Breast epithelium (tissue), 4 donors: ENCODE data around the gene SOWAHB. TPM values are rescaled to one million over a fixed set of nuclear protein-coding genes. Genes with fewer than 3 reads are reported as not detected.
A peak's percentile ranks its signal among the peaks of the same experiment; 100 is the strongest.

Experiments
- DNase-seq, 2 donors: peaks; one replicate each; pipeline ENCODE4 v3.0.0-alpha.2; 2019; ENCODE audit warnings: low spot score in 2 of 2
- H3K27ac ChIP-seq, 2 donors: fragments of 200-600 bp; sonication (generic) in 1 of 2; one replicate each; pipeline ENCODE4 v1.5.1; 2016 to 2019; ENCODE audit warnings: mild to moderate bottlenecking in 1 of 2
- H3K27me3 ChIP-seq, 2 donors: fragments of 200-600 bp; sonication (generic) in 1 of 2; one replicate each; pipeline versions ENCODE4 v1.5.1 to v1.6.0; 2017 to 2019; ENCODE audit warnings: control low read depth in 1 of 2, mild to moderate bottlenecking in 1 of 2
- H3K36me3 ChIP-seq: fragments of 200-600 bp; one replicate; pipeline ENCODE4 v1.5.1; 2019
- H3K4me1 ChIP-seq, 2 donors: fragments of 200-600 bp; sonication (generic); one replicate each; pipeline ENCODE4 v1.5.1; 2016 to 2019; ENCODE audit warnings: control low read depth in 1 of 2
- H3K4me3 ChIP-seq, 3 donors: fragments of 200-600 bp; sonication (generic); 1 replicate in 2 of 3; 2 replicates in 1 of 3; pipeline ENCODE4 v1.5.1; 2016 to 2019; ENCODE audit warnings: mild to moderate bottlenecking in 3 of 3, moderate library complexity in 2 of 3
- H3K9me3 ChIP-seq, 2 donors: fragments of 200-600 bp; sonication (generic) in 1 of 2; one replicate each; pipeline ENCODE4 v1.5.1; 2016 to 2019; ENCODE audit warnings: control low read depth in 1 of 2
- CTCF ChIP-seq, 3 donors: fragments of 450-650 bp; IDR thresholded peaks; one replicate each; pipeline ENCODE4 v1.5.1; 2016 to 2017; ENCODE audit warnings: antibody characterized with exemption in 3 of 3, mild to moderate bottlenecking in 3 of 3, moderate library complexity in 3 of 3
- POLR2A ChIP-seq: fragments of 450-650 bp; IDR thresholded peaks from one replicate; pipeline ENCODE4 v1.6.1; 2016; ENCODE audit warnings: antibody characterized with exemption, mild to moderate bottlenecking, moderate library complexity
- POLR2AphosphoS5 ChIP-seq, 3 donors: sonication (generic); formaldehyde crosslinking; IDR thresholded peaks; one replicate each; pipeline ENCODE4 v1.6.1; 2017; ENCODE audit warnings: antibody characterized with exemption in 3 of 3
- intact Hi-C: fragments of 100-400 bp; cut with DNase I; formaldehyde crosslinking; loops from one replicate; pipeline ENCODE4 v1.15.1; 2023; ENCODE audit warnings: low total_unique reads
- total RNA-seq, 3 donors: library from RNA; depleted of rRNA; stranded (reverse); fragments of >200 nt; gene quantifications; one replicate each; pipeline ENCODE4 v1.1.0, GENCODE V29; 2016

SOWAHB gene, protein sequence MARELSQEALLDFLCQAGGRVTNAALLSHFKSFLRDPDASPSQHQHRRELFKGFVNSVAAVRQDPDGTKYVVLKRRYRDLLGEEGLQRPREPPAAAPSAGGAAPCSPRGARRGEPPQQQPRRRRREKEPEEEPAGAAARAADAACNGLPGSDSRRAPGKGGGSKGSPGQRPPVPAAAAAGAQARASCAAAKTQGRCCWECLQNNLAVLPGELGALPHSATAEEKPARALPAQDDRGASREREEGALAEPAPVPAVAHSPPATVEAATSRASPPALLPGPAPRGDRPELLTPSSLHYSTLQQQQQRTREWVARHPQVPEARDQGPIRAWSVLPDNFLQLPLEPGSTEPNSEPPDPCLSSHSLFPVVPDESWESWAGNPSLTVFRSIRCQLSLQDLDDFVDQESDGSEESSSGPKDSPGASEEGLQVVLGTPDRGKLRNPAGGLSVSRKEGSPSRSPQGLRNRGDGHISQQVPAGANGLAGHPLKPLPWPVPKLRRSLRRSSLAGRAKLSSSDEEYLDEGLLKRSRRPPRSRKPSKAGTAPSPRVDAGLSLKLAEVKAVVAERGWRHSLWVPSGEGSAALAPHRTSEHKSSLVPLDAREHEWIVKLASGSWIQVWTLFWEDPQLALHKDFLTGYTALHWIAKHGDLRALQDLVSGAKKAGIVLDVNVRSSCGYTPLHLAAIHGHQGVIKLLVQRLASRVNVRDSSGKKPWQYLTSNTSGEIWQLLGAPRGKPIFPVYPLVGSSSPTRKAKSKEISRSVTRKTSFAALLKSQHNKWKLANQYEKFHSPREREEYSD
- total RNA-seq, result 1 to 10 TPM in 2 of 3 donors, not detected in 1; 2.9 to 5.3 TPM

- Histone ChIP-seq H3K27me3 (no peaks in the 10 kb centered on the region), H3K27ac (peak within 1 kb of the TSS; percentile 72 to 92), H3K9me3 (no peaks in the 10 kb centered on the region), H3K36me3 (no peaks in the 10 kb centered on the region), H3K4me3 (peak within 1 kb of the TSS; percentile 39 to 68 (median 67)), H3K4me1 (no peaks in the 10 kb centered on the region)
- no peak for TF ChIP-seq CTCF (IDR thresholded peaks at IDR 0.05)
- TF ChIP-seq POLR2AphosphoS5 (IDR thresholded peaks at IDR 0.05), result peak in 1 of 3 donors; percentile 7
- DNase-seq, result peak; percentile 67 to 84
- intact Hi-C loops, result no loop called here
Measured at GRCh38 chr4:76897536-76898384, at the start of gene SOWAHB. TSS of gene SOWAHB (minus strand) at chr4:76898144. CDS start at chr4:76897849, 295 bp downstream.

GRCh38 chr4:76947369-76947768 lies 49.4 kb upstream of the SOWAHB start:
- DNase-seq, result no peak
- intact Hi-C loops, result no loop called here
- H3K36me3 ChIP-seq, result no peaks in the 10 kb centered on the region
- H3K4me1 ChIP-seq, result no peaks in the 10 kb centered on the region
- H3K27me3 ChIP-seq, result no peaks in the 10 kb centered on the region
- no peaks in the 10 kb centered on the region for H3K9me3 ChIP-seq
- H3K27ac ChIP-seq, result no peak overlapping the region
- no peak overlapping the region for H3K4me3 ChIP-seq
- TF ChIP-seq POLR2A (no peak), POLR2AphosphoS5 (IDR thresholded peaks at IDR 0.05) (no peak), CTCF (IDR thresholded peaks at IDR 0.05) (no peak)

GRCh38 chr4:76943790-76944189 lies 45.8 kb upstream of the SOWAHB start:
- intact Hi-C loops, result no loop called here
- H3K27me3 ChIP-seq, result no peaks in the 10 kb centered on the region
- H3K27ac ChIP-seq, result no peak overlapping the region
- no peak for DNase-seq
- no peaks in the 10 kb centered on the region for H3K4me1 ChIP-seq
- H3K9me3 ChIP-seq, result no peaks in the 10 kb centered on the region
- H3K4me3 ChIP-seq, result no peak overlapping the region
- no peak for TF ChIP-seq POLR2AphosphoS5 (IDR thresholded peaks at IDR 0.05)
- no peak for TF ChIP-seq CTCF (IDR thresholded peaks at IDR 0.05)
- no peak for TF ChIP-seq POLR2A
- H3K36me3 ChIP-seq, result no peaks in the 10 kb centered on the region

- Histone ChIP-seq H3K4me3 (no peak overlapping the region), H3K27me3 (no peaks in the 10 kb centered on the region), H3K27ac (no peak overlapping the region), H3K36me3 (no peaks in the 10 kb centered on the region), H3K4me1 (no peaks in the 10 kb centered on the region), H3K9me3 (no peaks in the 10 kb centered on the region)
- intact Hi-C loops, result no loop called here
- TF ChIP-seq POLR2AphosphoS5 (IDR thresholded peaks at IDR 0.05) (no peak), POLR2A (no peak), CTCF (IDR thresholded peaks at IDR 0.05) (no peak)
- no peak for DNase-seq
Measured at GRCh38 chr4:76943129-76943620, 45.2 kb upstream of the SOWAHB start.
